Spinal cord (tissue), 10 donors: ENCODE measurements around the gene SLC8B1. TPM values are rescaled to one million over a fixed set of nuclear protein-coding genes. Genes with fewer than 3 reads are reported as not detected.
A peak's percentile ranks its signal among the peaks of the same experiment; 100 is the strongest.

Experiments
- DNase-seq, 6 donors: peaks; one replicate each; pipeline versions ENCODE4 v3.0.0 to v3.0.0-alpha.2; 2013 to 2015; ENCODE audit warnings: low spot score in 6 of 6, low read depth in 4 of 6
- H3K27ac ChIP-seq: one replicate; pipeline ENCODE4 v1.5.1; 2013; ENCODE audit warnings: low read depth, low read length, control low read depth
- H3K27me3 ChIP-seq: one replicate; pipeline ENCODE4 v1.6.1; 2013; ENCODE audit warnings: low read length; ENCODE audit not compliant: control insufficient read depth, insufficient read depth
- H3K36me3 ChIP-seq: one replicate; pipeline ENCODE4 v1.6.1; 2013; ENCODE audit warnings: low read length; ENCODE audit not compliant: control insufficient read depth, insufficient read depth
- H3K4me1 ChIP-seq: one replicate; pipeline ENCODE4 v1.6.1; 2013; ENCODE audit warnings: low read length; ENCODE audit not compliant: control insufficient read depth, insufficient read depth
- H3K4me3 ChIP-seq: one replicate; pipeline ENCODE4 v1.5.1; 2013; ENCODE audit warnings: low read depth, low read length, control low read depth
- H3K9me3 ChIP-seq: one replicate; pipeline ENCODE4 v1.6.1; 2013; ENCODE audit warnings: low read length; ENCODE audit not compliant: control insufficient read depth, insufficient read depth
- WGBS: methylation state at CpG from one replicate; pipeline ENCODE4 v1.1.5; 2013; ENCODE audit warnings: missing lambda C conversion rate; ENCODE audit not compliant: insufficient coverage; 5-methylcytosine and 5-hydroxymethylcytosine counted together
- polyA plus RNA-seq, 2 donors: library from polyadenylated mRNA; unstranded; fragments of 120-200 nt; gene quantifications; one replicate each; pipeline ENCODE4 v1.2.1, GENCODE V29; 2013; ENCODE audit not compliant: insufficient read length in 2 of 2
- total RNA-seq, 2 donors: library from RNA; depleted of rRNA in 1 of 2; stranded (reverse); fragments of 120-200 nt in 1 of 2; fragments of >200 nt in 1 of 2; gene quantifications; one replicate each; pipeline versions ENCODE4 v1.2.3 to v1.2.4, GENCODE V29; 2013 to 2014
- donor health status: healthy.

Gene SLC8B1
- total and polyA plus RNA-seq, 4 donors: 8.2 to 21.1 (median 11.6) TPM

GRCh38 chr12:113298861-113299545 is 35.9 kb downstream of the SLC8B1 start:
- H3K27ac ChIP-seq: no peak overlapping the region

GRCh38 chr12:113298472-113298817 is 36.5 kb downstream of the SLC8B1 start:
- H3K4me1 ChIP-seq: peaks cover 44% of the 10 kb centered on the region
- H3K27ac ChIP-seq: no peak overlapping the region
- no peak overlapping the region for H3K4me3 ChIP-seq
- H3K27me3 ChIP-seq: no peaks in the 10 kb centered on the region
- DNase-seq: no peak
- peaks cover 52% of the 10 kb centered on the region for H3K36me3 ChIP-seq
- 70% methylated on average over 3 of the region's 5 CpGs for WGBS
- H3K9me3 ChIP-seq: no peaks in the 10 kb centered on the region

More at GRCh38 chr12:113298861-113299545, 35.9 kb downstream of the SLC8B1 start:
- WGBS: 58% methylated on average over 18 of the region's 20 CpGs
- peaks cover 45% of the 10 kb centered on the region for H3K4me1 ChIP-seq
- H3K27me3 ChIP-seq: no peaks in the 10 kb centered on the region
- H3K4me3 ChIP-seq: no peak overlapping the region
- peak in 3 of 6 donors; percentile 7 to 82 (median 69) for DNase-seq
- H3K9me3 ChIP-seq: no peaks in the 10 kb centered on the region
- peaks cover 48% of the 10 kb centered on the region for H3K36me3 ChIP-seq

GRCh38 chr12:113297621-113298471 is 37.1 kb downstream of the SLC8B1 start:
- DNase-seq: no peak
- WGBS: 82% methylated on average over 8 of the region's 13 CpGs
- Histone ChIP-seq H3K4me1 (peaks cover 39% of the 10 kb centered on the region), H3K4me3 (no peak overlapping the region), H3K36me3 (peaks cover 58% of the 10 kb centered on the region), H3K27me3 (no peaks in the 10 kb centered on the region), H3K9me3 (no peaks in the 10 kb centered on the region), H3K27ac (no peak overlapping the region)

GRCh38 chr12:113297214-113297587 is 37.7 kb downstream of the SLC8B1 start:
- Histone ChIP-seq H3K36me3 (peaks cover 62% of the 10 kb centered on the region), H3K27me3 (no peaks in the 10 kb centered on the region), H3K9me3 (no peaks in the 10 kb centered on the region), H3K27ac (no peak overlapping the region), H3K4me3 (no peak overlapping the region), H3K4me1 (peaks cover 39% of the 10 kb centered on the region)
- whole genome bisulfite sequencing: 85% methylated on average over 9 of the region's 9 CpGs
- no peak for DNase-seq

GRCh38 chr12:113296557-113297213 is 38.2 kb downstream of the SLC8B1 start:
- Histone ChIP-seq H3K27me3 (no peaks in the 10 kb centered on the region), H3K4me3 (no peak overlapping the region), H3K9me3 (no peaks in the 10 kb centered on the region), H3K4me1 (peaks cover 39% of the 10 kb centered on the region), H3K36me3 (peaks cover 67% of the 10 kb centered on the region), H3K27ac (no peak overlapping the region)
- WGBS: 88% methylated on average over 18 of the region's 23 CpGs
- no peak for DNase-seq

- Histone ChIP-seq H3K27ac (no peak overlapping the region), H3K4me1 (peaks cover 39% of the 10 kb centered on the region), H3K36me3 (peaks cover 73% of the 10 kb centered on the region), H3K9me3 (no peaks in the 10 kb centered on the region), H3K27me3 (no peaks in the 10 kb centered on the region), H3K4me3 (no peak overlapping the region)
- 90% methylated on average over 10 of the region's 24 CpGs for WGBS
- no peak for DNase-seq
Observed at GRCh38 chr12:113295886-113296556, 38.9 kb downstream of the SLC8B1 start.

- H3K27me3 ChIP-seq: no peaks in the 10 kb centered on the region
- no peaks in the 10 kb centered on the region for H3K9me3 ChIP-seq
- no peak overlapping the region for H3K27ac ChIP-seq
- DNase-seq: no peak
- peaks cover 15% of the 10 kb centered on the region for H3K4me1 ChIP-seq
- peaks cover 86% of the 10 kb centered on the region for H3K36me3 ChIP-seq
- 97% methylated on average over 10 of the region's 10 CpGs for WGBS
- no peak overlapping the region for H3K4me3 ChIP-seq
Observed at GRCh38 chr12:113293100-113293499, 41.8 kb downstream of the SLC8B1 start.

- 96% methylated on average over 6 of the region's 7 CpGs for WGBS
- H3K36me3 ChIP-seq: peaks cover 86% of the 10 kb centered on the region
- peaks cover 14% of the 10 kb centered on the region for H3K4me1 ChIP-seq
- H3K9me3 ChIP-seq: no peaks in the 10 kb centered on the region
- no peaks in the 10 kb centered on the region for H3K27me3 ChIP-seq
- DNase-seq: no peak
- no peak overlapping the region for H3K27ac ChIP-seq
- H3K4me3 ChIP-seq: no peak overlapping the region
Observed at GRCh38 chr12:113292547-113292946, 42.4 kb downstream of the SLC8B1 start.

- H3K27ac ChIP-seq: no peak overlapping the region
- H3K36me3 ChIP-seq: peaks cover 88% of the 10 kb centered on the region
- 100% methylated on average over 2 of the region's 6 CpGs for WGBS
- DNase-seq: no peak
- H3K4me1 ChIP-seq: peaks cover 14% of the 10 kb centered on the region
- H3K27me3 ChIP-seq: no peaks in the 10 kb centered on the region
- H3K4me3 ChIP-seq: no peak overlapping the region
- H3K9me3 ChIP-seq: no peaks in the 10 kb centered on the region
Observed at GRCh38 chr12:113292091-113292490, 42.8 kb downstream of the SLC8B1 start.
